ENCODE results near the gene TBL1X. TPM values are rescaled to one million over a fixed set of nuclear protein-coding genes. Genes with fewer than 3 reads are reported as not detected.
A peak's percentile ranks its signal among the peaks of the same experiment; 100 is the strongest.
"Not testable (repeated sequence)": the region's sequence is repeated elsewhere in the genome, so short reads cannot be mapped to it uniquely, and the experiment has no call there.

Gene TBL1X
- total RNA-seq, 2 donors from 2014 or later: 8.0 to 18.6 TPM

DNA sequence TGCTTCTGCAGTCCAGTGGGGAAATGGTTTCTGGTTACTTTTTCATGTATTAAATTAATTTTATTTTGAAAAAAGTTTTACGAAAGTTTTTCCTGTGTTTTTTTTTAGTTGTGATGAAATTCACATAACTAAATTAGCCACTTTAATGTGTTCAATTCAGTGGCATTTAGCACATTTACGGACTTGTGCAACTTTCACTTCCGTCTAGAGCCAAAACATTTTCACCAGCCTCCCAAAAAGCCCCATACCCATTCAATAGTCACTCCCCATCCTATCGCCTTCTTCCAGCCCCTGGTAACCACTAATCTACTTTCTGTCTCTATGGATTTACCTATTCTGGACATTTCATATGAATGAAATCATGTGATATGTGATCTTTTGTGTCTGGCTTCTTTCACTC is 22.8 kb upstream of the TBL1X start:
- Mint-ChIP-seq H3K36me3 (ENCODE audit: low read depth) (no peaks in the 10 kb centered on the region), H3K9me3 (no peaks in the 10 kb centered on the region), H3K27me3 (no peaks in the 10 kb centered on the region), H3K27ac (no peak overlapping the region), H3K4me1 (no peaks in the 10 kb centered on the region), H3K4me3 (no peak overlapping the region)
- ATAC-seq (replicated peaks): no peak

DNA sequence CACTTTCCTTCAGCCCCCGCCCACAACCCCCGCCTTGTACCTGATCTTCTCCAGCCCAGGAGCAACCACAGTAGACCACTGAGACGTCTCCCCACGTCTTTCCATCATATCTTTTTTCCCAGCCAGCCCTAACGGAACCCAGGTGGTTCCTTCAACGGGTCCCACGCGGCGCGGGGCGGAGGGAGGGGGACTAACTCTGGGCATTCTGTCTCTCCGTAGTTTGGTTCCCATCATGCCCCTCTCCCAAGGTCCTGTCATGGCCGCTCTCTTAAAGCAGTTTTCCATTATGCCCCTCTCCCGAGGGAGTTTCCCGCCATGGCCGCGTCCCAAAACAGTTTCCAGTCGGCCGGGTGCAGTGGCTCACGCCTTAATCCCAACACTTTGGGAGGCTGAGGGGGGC is 21.5 kb upstream of the TBL1X start:
- no peak overlapping the region for H3K27ac Mint-ChIP-seq
- no peaks in the 10 kb centered on the region for H3K27me3 Mint-ChIP-seq
- no peaks in the 10 kb centered on the region for H3K36me3 Mint-ChIP-seq (ENCODE audit: low read depth)
- no peaks in the 10 kb centered on the region for H3K9me3 Mint-ChIP-seq
- no peak overlapping the region for H3K4me3 Mint-ChIP-seq
- no peaks in the 10 kb centered on the region for H3K4me1 Mint-ChIP-seq
- no peak for ATAC-seq (replicated peaks)

DNA sequence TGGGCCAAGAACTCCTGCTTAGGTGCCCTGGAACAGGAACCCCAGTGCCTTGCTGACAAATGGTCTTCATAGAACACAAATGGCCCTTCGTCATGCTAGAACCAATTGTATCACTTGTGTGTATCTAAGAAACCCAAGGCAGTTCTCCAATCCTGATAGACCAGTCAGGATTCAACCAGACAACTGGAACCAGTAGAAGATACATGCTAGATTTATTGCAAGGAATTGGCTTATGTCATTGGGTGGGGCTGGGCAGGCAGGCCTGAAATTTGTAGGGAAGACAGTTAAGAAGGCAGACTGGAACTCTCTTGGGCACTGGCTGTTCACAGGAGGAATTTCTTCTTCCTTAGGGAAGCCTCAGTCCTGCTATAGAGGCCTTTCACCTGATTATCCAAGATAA is 17.0 kb upstream of the TBL1X start:
- no peaks in the 10 kb centered on the region for H3K36me3 Mint-ChIP-seq (ENCODE audit: low read depth)
- H3K4me1 Mint-ChIP-seq: no peaks in the 10 kb centered on the region
- H3K4me3 Mint-ChIP-seq: no peak overlapping the region
- no peaks in the 10 kb centered on the region for H3K9me3 Mint-ChIP-seq
- ATAC-seq (replicated peaks): no peak
- no peaks in the 10 kb centered on the region for H3K27me3 Mint-ChIP-seq
- H3K27ac Mint-ChIP-seq: no peak overlapping the region

DNA sequence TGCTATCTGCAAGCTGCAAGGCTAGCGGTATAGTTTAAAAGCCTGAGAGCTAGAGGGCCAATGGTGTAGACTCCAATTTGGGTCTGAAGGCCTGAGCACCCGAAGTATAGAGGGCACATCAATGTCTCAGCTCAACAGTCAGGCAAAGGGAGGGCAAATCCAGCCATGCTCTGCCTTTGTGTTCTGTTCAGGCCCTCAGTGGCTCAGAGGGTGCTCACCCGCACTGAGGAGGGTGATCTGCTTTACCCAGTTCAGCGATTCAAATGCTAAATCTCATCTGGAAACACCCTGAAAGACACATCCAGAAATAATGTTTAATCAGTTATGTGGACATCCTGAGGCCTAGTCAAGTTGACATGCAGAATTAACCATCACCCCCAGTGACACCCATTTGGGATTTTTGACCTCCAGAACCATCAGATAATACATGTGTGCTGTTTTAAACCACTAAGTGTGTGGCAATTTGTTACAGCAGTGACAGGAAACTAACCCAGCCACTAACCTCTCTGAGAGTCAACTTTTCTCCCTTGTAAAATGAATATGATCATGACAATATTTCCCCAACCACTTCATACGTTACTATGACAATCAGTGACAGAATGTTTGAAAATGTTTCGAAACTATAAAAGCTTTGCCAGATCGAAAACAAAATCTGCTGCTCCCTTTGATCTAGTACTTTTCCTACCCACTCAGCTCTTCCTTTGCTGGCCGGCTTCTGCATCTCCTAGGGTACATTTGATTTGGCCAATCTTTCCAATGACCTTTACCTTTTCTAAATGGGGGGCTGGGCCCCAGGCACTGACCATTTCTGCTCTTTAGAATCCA is 8.4 kb upstream of the TBL1X start:
- no peaks in the 10 kb centered on the region for H3K27me3 Mint-ChIP-seq
- peak overlapping the region; percentile 86 for H3K27ac Mint-ChIP-seq
- H3K9me3 Mint-ChIP-seq: no peaks in the 10 kb centered on the region
- peaks cover 7% of the 10 kb centered on the region for H3K36me3 Mint-ChIP-seq (ENCODE audit: low read depth)
- H3K4me1 Mint-ChIP-seq: peaks cover 4% of the 10 kb centered on the region
- peak; percentile 94 for ATAC-seq (replicated peaks)
- peak overlapping the region; percentile 47 for H3K4me3 Mint-ChIP-seq

DNA sequence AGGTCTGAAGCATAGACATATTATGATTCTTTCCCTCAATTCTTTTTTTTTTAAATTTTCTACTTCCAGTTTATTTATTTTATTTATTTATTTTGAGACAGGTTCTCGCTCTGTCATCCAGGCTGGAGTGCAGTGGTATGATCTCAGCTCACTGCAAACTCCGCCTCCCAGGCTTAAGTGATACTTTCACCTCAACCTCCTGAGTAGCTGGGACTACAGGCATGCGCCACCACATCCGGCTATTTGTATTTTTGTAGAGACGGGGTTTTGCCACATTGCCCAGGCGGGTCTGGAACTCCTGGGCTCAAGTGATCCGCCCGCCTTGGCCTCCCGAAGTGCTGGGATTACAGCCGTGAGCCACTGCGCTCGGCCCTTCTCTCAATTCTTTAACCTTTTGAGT is 6.8 kb upstream of the TBL1X start:
- not testable (repeated sequence) for H3K9me3 Mint-ChIP-seq; ATAC-seq (replicated peaks)
- H3K36me3 Mint-ChIP-seq (ENCODE audit: low read depth): peaks cover 11% of the 10 kb centered on the region

DNA sequence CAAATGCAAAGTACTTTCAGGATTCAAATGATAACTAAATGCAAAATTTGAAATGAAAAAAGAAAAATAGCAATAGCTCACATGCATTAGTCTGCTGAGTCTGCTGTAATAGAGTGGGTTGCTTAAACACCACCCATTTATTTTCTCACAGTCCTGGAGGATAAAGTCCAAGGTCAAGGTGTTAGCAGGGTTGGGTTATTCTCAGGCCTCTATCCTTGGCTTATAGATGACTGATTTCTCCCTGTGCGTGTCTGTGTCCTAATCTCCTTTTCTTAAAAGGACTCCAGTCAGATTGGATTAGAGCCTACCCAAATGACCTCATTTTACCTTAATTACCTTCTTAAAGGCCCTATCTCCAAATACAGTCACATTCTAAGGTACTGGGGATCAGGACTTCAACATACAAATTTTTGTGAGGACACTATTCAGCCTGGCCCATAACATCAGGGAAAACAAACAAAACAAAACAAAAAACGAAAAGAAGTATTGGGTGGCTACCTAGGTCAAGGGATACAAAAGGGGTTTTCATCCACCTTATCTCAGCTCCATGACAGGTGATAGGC is 6.3 kb upstream of the TBL1X start:
- H3K4me3 Mint-ChIP-seq: no peak overlapping the region
- H3K4me1 Mint-ChIP-seq: peaks cover 11% of the 10 kb centered on the region
- H3K36me3 Mint-ChIP-seq (ENCODE audit: low read depth): peaks cover 13% of the 10 kb centered on the region
- no peak for ATAC-seq (replicated peaks)
- H3K27me3 Mint-ChIP-seq: no peaks in the 10 kb centered on the region
- H3K27ac Mint-ChIP-seq: no peak overlapping the region
- no peaks in the 10 kb centered on the region for H3K9me3 Mint-ChIP-seq

More for the DNA sequence above, 6.8 kb upstream of the TBL1X start:
- H3K4me1 Mint-ChIP-seq, H3K4me3 Mint-ChIP-seq, H3K27me3 Mint-ChIP-seq, H3K27ac Mint-ChIP-seq: not testable (repeated sequence)

DNA sequence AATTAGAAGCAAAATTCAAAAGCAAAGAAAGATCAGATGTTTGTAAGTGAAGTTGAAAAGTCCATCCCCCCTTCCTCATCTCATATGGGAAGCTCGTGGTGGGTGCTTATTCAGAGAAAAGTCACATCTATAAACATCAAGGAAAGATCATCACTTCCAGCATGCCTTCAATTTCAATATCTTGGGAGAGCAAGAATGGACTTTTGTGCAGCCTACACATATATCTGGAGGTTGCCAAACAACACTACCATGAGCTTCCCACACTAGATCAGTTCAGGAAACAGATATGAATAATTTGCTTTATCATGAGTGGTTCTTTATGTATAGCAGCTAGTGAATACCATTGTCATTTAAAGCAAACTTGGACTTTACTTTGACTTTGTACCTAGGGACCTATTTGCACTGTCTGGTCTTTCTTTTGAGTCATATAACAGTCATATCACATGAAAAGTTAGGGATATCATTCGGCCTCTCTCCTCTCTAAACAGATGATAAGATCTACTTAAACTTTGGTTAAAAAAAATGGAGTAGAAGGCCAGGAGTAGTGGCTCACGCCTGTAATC is 5.6 kb upstream of the TBL1X start:
- no peaks in the 10 kb centered on the region for H3K9me3 Mint-ChIP-seq
- no peak for ATAC-seq (replicated peaks)
- H3K36me3 Mint-ChIP-seq (ENCODE audit: low read depth): peaks cover 13% of the 10 kb centered on the region
- no peak overlapping the region for H3K27ac Mint-ChIP-seq
- H3K4me3 Mint-ChIP-seq: no peak overlapping the region
- H3K4me1 Mint-ChIP-seq: peaks cover 11% of the 10 kb centered on the region
- H3K27me3 Mint-ChIP-seq: no peaks in the 10 kb centered on the region

DNA sequence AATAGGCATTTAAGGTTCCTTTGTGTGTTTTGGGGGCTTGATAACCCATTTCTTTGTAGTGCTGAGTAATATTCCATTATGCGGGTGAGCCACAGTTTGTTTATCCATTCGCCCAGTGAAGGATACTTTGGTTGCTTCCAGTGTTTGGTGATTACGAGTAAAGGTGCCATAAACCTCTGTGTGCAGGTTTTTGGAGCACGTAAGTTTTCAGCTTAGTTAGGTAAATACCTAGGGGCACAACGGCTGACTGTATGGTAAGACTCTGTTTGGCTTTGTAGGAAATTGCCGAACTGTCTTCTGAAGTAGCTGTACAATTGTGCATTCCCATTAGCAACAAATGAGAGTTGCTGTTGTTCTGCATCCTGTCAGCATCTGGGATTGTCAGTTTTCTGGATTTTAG is 3.8 kb upstream of the TBL1X start:
- Mint-ChIP-seq H3K9me3 (no peaks in the 10 kb centered on the region), H3K27ac (no peak overlapping the region), H3K4me1 (peaks cover 11% of the 10 kb centered on the region), H3K27me3 (no peaks in the 10 kb centered on the region), H3K4me3 (no peak overlapping the region), H3K36me3 (ENCODE audit: low read depth) (peaks cover 13% of the 10 kb centered on the region)
- ATAC-seq (replicated peaks): no peak

DNA sequence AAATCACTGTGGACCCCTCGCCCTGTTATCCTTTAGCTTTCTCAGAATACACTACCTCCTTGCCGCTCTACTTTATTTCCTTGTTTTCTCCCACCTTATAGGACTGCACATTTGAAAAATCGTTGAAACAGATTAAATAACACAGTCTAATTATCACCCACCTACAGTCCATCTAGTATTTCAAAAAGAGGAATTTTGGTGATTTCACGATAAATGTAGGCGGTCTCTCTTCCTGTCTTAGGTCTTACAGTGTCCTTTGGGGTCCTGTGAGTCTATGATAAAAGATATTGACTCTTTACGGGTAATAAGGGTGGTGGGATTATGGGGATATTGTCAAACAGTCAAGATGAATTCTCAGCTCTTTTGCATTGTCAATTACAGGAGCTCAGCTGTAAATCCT is 2.4 kb upstream of the TBL1X start:
- Mint-ChIP-seq H3K4me1 (peaks cover 7% of the 10 kb centered on the region), H3K4me3 (peak overlapping the region; percentile 68), H3K36me3 (ENCODE audit: low read depth) (peaks cover 11% of the 10 kb centered on the region), H3K27ac (peak overlapping the region; percentile 96), H3K9me3 (no peaks in the 10 kb centered on the region), H3K27me3 (no peaks in the 10 kb centered on the region)
- ATAC-seq (replicated peaks): peak; percentile 1

DNA sequence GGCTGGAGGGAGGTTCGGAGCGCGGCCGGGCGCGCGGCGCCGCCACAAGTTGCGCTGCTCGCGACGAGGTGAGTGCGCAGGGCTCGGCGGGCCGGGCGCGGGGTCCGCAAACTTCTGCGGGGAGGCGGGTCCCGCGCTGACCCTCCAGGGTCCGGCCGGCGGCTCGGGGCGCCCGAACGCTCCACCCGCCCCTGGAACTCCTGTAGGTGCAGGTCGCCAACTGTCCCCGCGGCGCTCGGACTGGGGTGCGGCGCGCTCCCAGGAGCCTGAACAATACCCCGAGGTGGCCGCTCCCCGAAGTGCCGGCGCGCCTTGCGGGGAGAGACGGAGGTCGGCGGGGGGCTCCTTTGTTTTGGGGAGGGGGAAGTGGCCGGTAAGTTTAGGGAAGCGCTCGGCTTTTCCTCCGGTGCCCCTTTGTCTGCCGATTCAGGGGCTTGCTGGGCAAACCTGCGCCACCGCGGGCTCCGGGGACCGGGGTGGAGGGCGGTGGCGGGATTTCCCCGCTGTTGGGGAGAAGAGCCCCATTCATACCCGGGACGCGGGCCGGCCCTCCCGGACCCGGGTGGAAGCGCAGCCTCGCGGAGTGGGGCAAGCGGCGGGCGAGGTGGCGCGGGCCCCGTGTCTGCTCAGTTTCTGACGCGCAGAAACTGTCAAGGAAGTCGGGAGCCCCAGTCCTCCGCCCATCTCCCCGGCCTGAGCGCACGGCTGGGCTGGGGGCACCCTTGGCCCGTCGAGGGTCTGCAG is 694 bp downstream of the TBL1X start:
- H3K9me3 Mint-ChIP-seq: no peaks in the 10 kb centered on the region
- no peak overlapping the region for H3K27ac Mint-ChIP-seq
- H3K36me3 Mint-ChIP-seq (ENCODE audit: low read depth): peaks cover 29% of the 10 kb centered on the region
- ATAC-seq (replicated peaks): peak; percentile 44
- H3K4me3 Mint-ChIP-seq: peak overlapping the region; percentile 71
- H3K27me3 Mint-ChIP-seq: no peaks in the 10 kb centered on the region
- H3K4me1 Mint-ChIP-seq: peaks cover 11% of the 10 kb centered on the region

DNA sequence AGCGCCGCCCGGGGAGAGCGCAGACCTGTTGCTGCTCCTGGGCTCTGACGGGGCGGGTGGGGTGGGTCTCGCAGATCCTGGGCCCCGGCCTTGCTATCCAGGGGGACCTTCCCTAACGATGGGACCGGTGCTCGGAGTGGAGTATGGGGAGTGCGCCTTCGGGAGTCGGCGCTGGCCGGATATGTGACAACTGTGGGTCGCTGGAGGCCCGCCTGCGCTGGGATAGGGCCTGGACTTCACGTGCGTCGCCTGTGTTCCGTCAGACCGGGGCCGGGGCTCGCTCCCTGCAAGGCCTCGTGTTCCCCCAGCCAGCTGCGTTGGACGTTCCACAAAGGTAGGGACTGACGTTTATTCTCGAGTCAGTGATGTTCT is 1.3 kb downstream of the TBL1X start:
- Mint-ChIP-seq H3K4me3 (peak overlapping the region; percentile 71), H3K27ac (no peak overlapping the region), H3K4me1 (peaks cover 11% of the 10 kb centered on the region), H3K27me3 (no peaks in the 10 kb centered on the region), H3K36me3 (ENCODE audit: low read depth) (peaks cover 34% of the 10 kb centered on the region), H3K9me3 (no peaks in the 10 kb centered on the region)
- ATAC-seq (replicated peaks): peak; percentile 20

DNA sequence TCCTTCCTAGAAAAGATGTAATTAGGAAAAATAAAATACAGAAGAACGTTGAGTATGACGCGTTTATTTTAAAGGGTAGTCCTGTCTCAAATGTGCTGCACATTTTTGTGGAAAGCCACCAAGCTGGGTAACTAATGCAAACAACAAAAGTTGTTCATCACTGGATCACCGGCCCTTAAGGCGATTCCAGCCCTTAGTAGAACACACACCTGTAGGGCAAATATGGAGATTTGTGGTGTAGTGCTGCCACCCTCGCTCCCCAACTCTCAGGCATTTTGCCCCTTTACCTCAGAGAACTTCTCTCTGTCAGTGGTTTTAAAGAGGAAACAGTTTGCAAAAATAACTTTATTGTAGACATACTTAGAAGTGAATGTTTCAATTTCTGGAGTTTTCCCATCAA is 1.9 kb downstream of the TBL1X start:
- Mint-ChIP-seq H3K27me3 (no peaks in the 10 kb centered on the region), H3K4me1 (peaks cover 11% of the 10 kb centered on the region), H3K4me3 (peak overlapping the region; percentile 71), H3K36me3 (ENCODE audit: low read depth) (peaks cover 37% of the 10 kb centered on the region), H3K27ac (no peak overlapping the region), H3K9me3 (no peaks in the 10 kb centered on the region)
- ATAC-seq (replicated peaks): no peak

DNA sequence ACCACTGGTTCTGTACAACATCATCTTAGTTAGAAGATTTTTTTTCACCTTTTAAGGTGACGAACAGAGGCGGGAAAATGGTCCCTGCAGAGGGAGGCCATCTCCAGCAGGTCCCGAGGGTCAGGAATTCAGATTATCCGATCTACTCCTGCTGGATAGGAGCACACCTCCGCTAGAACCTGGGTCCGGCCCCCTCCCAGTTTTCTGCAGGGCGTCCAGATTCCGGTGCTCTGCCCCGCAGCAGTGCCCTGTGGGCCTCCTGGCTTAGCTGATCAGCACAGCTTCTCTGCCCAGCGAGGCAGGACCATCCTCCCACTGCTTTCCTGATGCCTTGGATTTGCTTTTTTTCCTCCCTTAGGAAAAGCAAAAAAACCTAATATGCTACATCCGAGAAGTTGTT is 2.3 kb downstream of the TBL1X start:
- H3K36me3 Mint-ChIP-seq (ENCODE audit: low read depth): peaks cover 37% of the 10 kb centered on the region
- no peak overlapping the region for H3K27ac Mint-ChIP-seq
- no peak for ATAC-seq (replicated peaks)
- H3K4me1 Mint-ChIP-seq: peaks cover 11% of the 10 kb centered on the region
- H3K4me3 Mint-ChIP-seq: peak overlapping the region; percentile 17
- H3K27me3 Mint-ChIP-seq: no peaks in the 10 kb centered on the region
- no peaks in the 10 kb centered on the region for H3K9me3 Mint-ChIP-seq

DNA sequence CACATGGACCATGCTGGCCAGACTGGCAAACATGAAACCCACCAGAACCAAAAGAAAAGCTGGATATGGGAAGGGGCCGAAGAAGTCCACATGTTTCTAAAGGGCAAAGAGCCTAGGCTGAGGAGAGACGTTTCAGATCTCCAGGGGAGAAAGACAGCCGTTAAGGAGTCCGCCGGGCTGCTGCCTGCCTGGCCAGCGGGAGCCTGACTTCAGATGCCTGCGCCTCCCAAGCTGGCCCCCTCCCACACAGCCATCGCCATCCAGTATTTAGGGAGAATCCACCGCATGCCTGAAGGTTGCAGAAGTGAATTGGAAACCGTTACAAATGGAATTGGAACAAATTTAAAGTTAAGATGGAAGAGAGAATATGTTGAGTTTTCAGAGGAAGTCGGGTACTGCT is 2.9 kb downstream of the TBL1X start:
- Mint-ChIP-seq H3K27me3 (no peaks in the 10 kb centered on the region), H3K4me3 (peak overlapping the region; percentile 17), H3K36me3 (ENCODE audit: low read depth) (peaks cover 36% of the 10 kb centered on the region), H3K27ac (no peak overlapping the region), H3K4me1 (peaks cover 8% of the 10 kb centered on the region), H3K9me3 (no peaks in the 10 kb centered on the region)
- ATAC-seq (replicated peaks): no peak

DNA sequence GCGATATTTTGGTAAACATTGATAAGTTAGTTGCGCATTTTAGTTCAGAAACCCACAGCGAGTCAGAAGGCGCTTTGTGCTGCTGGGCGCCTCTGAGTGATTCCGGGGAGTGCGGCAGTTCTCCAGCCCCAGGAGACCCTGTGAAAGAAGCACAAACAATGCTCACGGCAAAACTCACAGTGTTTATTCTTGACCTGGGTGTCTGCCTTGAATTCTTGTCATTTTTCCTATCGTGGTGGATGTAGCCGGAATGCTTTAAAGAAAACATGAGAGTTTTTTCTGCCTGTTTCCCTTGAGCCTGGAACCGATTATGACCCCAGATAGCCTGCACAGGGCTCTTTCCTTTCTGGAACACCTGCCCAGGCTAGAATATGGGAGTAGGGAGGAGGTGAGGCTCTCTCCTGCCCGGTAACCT is 6.7 kb downstream of the TBL1X start:
- no peaks in the 10 kb centered on the region for H3K9me3 Mint-ChIP-seq
- peaks cover 50% of the 10 kb centered on the region for H3K36me3 Mint-ChIP-seq (ENCODE audit: low read depth)
- peaks cover 4% of the 10 kb centered on the region for H3K4me1 Mint-ChIP-seq
- no peak for ATAC-seq (replicated peaks)
- no peaks in the 10 kb centered on the region for H3K27me3 Mint-ChIP-seq
- no peak overlapping the region for H3K4me3 Mint-ChIP-seq
- H3K27ac Mint-ChIP-seq: no peak overlapping the region
